GM23248 (cell line): ENCODE measurements around the gene XPNPEP1. TPM values are rescaled to one million over a fixed set of nuclear protein-coding genes. Genes with fewer than 3 reads are reported as not detected.

Experiments used
- DNase-seq: peaks from one replicate; pipeline ENCODE4 v3.0.0-alpha.2; 2015
- H2AFZ ChIP-seq: fragments of 200-600 bp; sonication (generic); 2 replicates; pipeline ENCODE4 v1.6.1; 2016; ENCODE audit warnings: antibody characterized with exemption
- H3F3A ChIP-seq: fragments of 200-600 bp; sonication (generic); 2 replicates; pipeline ENCODE4 v1.6.1; 2016; ENCODE audit warnings: mild to moderate bottlenecking, antibody characterized with exemption, mixed run types; ENCODE audit not compliant: insufficient read depth
- H3K27ac ChIP-seq: fragments of 200-600 bp; sonication (generic); 2 replicates; pipeline ENCODE4 v1.5.1; 2016; ENCODE audit warnings: mild to moderate bottlenecking
- H3K27me3 ChIP-seq: fragments of 200-600 bp; sonication (generic); replicated peaks from 2 replicates; pipeline ENCODE4 v1.6.1; 2016; ENCODE audit warnings: mild to moderate bottlenecking; ENCODE audit not compliant: insufficient read depth
- H3K36me3 ChIP-seq: fragments of 200-600 bp; sonication (generic); 2 replicates; pipeline ENCODE4 v1.6.1; 2016; ENCODE audit warnings: low read depth, mild to moderate bottlenecking
- H3K4me1 ChIP-seq: fragments of 200-600 bp; sonication (generic); 2 replicates; pipeline ENCODE4 v1.6.1; 2016; ENCODE audit warnings: mild to moderate bottlenecking; ENCODE audit not compliant: insufficient read depth
- H3K4me2 ChIP-seq: fragments of 200-600 bp; sonication (generic); one replicate; pipeline ENCODE4 v1.6.1; 2016; ENCODE audit warnings: mild to moderate bottlenecking; ENCODE audit not compliant: unreplicated experiment
- H3K4me3 ChIP-seq: fragments of 200-600 bp; sonication (generic); 2 replicates; pipeline ENCODE4 v1.5.1; 2016; ENCODE audit warnings: mild to moderate bottlenecking
- H3K79me2 ChIP-seq: fragments of 200-600 bp; sonication (generic); 2 replicates; pipeline ENCODE4 v1.6.1; 2016; ENCODE audit warnings: mild to moderate bottlenecking; ENCODE audit not compliant: insufficient read depth
- H3K9ac ChIP-seq: fragments of 200-600 bp; sonication (generic); 2 replicates; pipeline ENCODE4 v1.6.1; 2016; ENCODE audit warnings: mild to moderate bottlenecking
- H3K9me2 ChIP-seq: fragments of 200-600 bp; sonication (generic); 2 replicates; pipeline ENCODE4 v1.6.1; 2016; ENCODE audit warnings: mixed run types, mild to moderate bottlenecking, moderate library complexity; ENCODE audit not compliant: insufficient read depth
- H3K9me3 ChIP-seq: fragments of 200-600 bp; sonication (generic); one replicate; pipeline ENCODE4 v1.6.1; 2017; ENCODE audit warnings: low read depth
- H4K20me1 ChIP-seq: fragments of 200-600 bp; sonication (generic); 2 replicates; pipeline ENCODE4 v1.6.0; 2016; ENCODE audit not compliant: insufficient read depth
- EZH2 ChIP-seq: fragments of 200-600 bp; sonication (generic); IDR thresholded peaks from 2 replicates; pipeline ENCODE4 v1.6.1; 2018; ENCODE audit warnings: antibody characterized with exemption, mild to moderate bottlenecking; ENCODE audit not compliant: insufficient read depth, poor library complexity, severe bottlenecking
- EZH2phosphoT487 ChIP-seq: fragments of 200-600 bp; sonication (generic); IDR thresholded peaks from 2 replicates; pipeline ENCODE4 v1.6.1; 2018; ENCODE audit warnings: antibody characterized with exemption, moderate library complexity, mild to moderate bottlenecking, low read depth; ENCODE audit not compliant: insufficient read depth
- WGBS, 2 experiments: methylation state at CpG; one replicate each; pipeline ENCODE4 v1.1.6; 2015 to 2017; ENCODE audit warnings: low lambda C conversion rate in 2 of 2, low coverage in 1 of 2; ENCODE audit errors: missing lambda C conversion rate in 2 of 2; 5-methylcytosine and 5-hydroxymethylcytosine counted together
- in situ Hi-C: fragments of 300-500 bp; cut with MboI; formaldehyde crosslinking; loops from 2 replicates; pipeline ENCODE4 v1.15.0; 2020
- polyA plus RNA-seq: library from polyadenylated mRNA; unstranded; fragments of >200 nt; fragmentation: Nextera tagmentation; extraction: Ambion mirVana; gene quantifications from 2 replicates; pipeline ENCODE4 v1.2.1, GENCODE V29; 2016
- total RNA-seq: library from RNA; depleted of rRNA; stranded (reverse); fragments of >200 nt; shearing (Covaris generic); gene quantifications from 2 replicates; pipeline ENCODE4 v1.2.3, GENCODE V29; 2014

The XPNPEP1 gene
- total and polyA plus RNA-seq, 2 experiments from 2014 or later, result 48.2 to 108 TPM

DNA sequence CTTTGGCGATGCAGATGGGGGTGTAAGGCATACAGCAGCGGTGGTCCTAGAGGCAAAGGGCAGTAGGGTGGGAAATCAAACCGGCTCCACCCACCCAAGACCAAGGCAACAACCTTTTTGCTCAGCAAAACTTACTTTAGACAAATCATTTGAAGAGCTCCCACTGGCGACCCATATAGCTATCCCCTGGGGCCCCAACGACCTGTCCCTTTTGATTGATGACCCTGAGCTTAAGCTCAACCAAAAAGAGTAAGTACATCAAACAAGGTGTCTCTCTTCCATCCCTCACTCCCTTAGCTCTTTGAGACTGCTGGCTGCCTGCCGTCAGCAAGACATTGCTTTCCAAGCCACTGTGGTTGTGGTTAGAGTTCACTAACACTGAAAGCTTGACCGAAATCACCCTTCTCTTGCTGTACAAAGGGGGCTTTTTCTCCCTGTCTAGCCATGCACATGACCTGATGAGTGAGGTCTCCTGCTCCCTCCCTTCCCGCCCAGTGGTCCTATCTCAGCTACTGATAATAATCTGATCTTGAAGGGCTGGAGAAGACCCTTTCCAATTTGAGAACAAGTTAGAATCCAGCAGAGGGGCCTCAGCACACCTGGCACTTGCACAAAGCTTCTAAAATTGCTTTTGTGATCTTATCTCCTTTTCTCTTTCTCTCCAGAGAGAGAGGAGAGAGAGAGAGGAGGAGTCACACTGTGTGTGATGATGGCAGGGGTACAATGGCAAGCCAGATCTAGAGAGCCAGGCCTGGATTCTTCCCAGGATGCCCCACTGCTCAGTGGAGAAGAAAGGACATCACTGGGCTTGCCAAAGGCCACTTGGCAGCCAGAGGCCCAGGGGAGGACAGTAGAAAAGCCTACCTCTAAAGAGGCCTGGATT, 42.2 kb downstream of the XPNPEP1 start:
- in situ Hi-C loops, result no loop called here
- H3K36me3 ChIP-seq, result peaks cover 14% of the 10 kb centered on the region; the same call in 1 of the 2 replicates
- no peaks in the 10 kb centered on the region for H3K9me3 ChIP-seq
- DNase-seq, result no peak
- H3K79me2 ChIP-seq, result no peaks in the 10 kb centered on the region
- H3K9ac ChIP-seq, result no peak overlapping the region
- H2AFZ ChIP-seq, result no peak overlapping the region
- H3F3A ChIP-seq, result peaks cover 11% of the 10 kb centered on the region; the same call in 1 of the 2 replicates
- H4K20me1 ChIP-seq, result no peaks in the 10 kb centered on the region
- H3K4me3 ChIP-seq, result no peak overlapping the region
- TF ChIP-seq EZH2 (no peak), EZH2phosphoT487 (no peak)
- no peaks in the 10 kb centered on the region for H3K27me3 ChIP-seq
- WGBS, 2 experiments, result 97 to 98% methylated on average over 8 of the region's 8 CpGs
- peaks cover 6% of the 10 kb centered on the region for H3K4me1 ChIP-seq
- H3K9me2 ChIP-seq, result no peaks in the 10 kb centered on the region
- no peak overlapping the region for H3K4me2 ChIP-seq
- no peak overlapping the region for H3K27ac ChIP-seq

DNA sequence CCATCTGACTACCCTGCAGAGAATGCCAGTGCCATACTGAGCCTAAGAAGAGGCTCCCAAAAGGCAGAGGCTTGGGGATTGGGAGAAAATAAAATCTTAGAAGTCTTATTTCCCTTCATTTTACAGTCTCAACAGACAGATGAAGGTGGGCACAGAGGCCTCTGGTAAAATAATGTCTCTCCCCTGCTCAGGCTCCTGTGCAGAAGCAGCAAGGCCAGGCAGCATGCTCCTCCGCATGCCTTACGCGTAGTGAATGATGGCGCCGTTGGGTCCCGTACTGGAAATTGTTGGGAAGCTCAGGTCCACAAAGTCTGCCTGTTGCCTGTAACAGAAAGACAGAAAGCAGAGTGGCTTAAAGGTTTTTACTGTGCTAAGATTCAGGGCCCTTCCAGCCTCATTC, 45.8 kb downstream of the XPNPEP1 start:
- no peak overlapping the region for H3K9ac ChIP-seq
- H3K79me2 ChIP-seq, result no peaks in the 10 kb centered on the region
- 94 to 95% methylated on average over 6 of the region's 6 CpGs for WGBS, 2 experiments
- peaks cover 29% of the 10 kb centered on the region; the same call in 1 of the 2 replicates for H3K36me3 ChIP-seq
- H3K4me1 ChIP-seq, result no peaks in the 10 kb centered on the region
- no peaks in the 10 kb centered on the region for H3K9me3 ChIP-seq
- no peak overlapping the region for H3K27ac ChIP-seq
- H3K4me2 ChIP-seq, result no peak overlapping the region
- no peaks in the 10 kb centered on the region for H3F3A ChIP-seq
- DNase-seq, result no peak
- H4K20me1 ChIP-seq, result no peaks in the 10 kb centered on the region
- H2AFZ ChIP-seq, result no peak overlapping the region
- H3K27me3 ChIP-seq, result no peaks in the 10 kb centered on the region
- in situ Hi-C loops, result no loop called here
- H3K9me2 ChIP-seq, result no peaks in the 10 kb centered on the region
- TF ChIP-seq EZH2phosphoT487 (no peak), EZH2 (no peak)
- no peak overlapping the region for H3K4me3 ChIP-seq

DNA sequence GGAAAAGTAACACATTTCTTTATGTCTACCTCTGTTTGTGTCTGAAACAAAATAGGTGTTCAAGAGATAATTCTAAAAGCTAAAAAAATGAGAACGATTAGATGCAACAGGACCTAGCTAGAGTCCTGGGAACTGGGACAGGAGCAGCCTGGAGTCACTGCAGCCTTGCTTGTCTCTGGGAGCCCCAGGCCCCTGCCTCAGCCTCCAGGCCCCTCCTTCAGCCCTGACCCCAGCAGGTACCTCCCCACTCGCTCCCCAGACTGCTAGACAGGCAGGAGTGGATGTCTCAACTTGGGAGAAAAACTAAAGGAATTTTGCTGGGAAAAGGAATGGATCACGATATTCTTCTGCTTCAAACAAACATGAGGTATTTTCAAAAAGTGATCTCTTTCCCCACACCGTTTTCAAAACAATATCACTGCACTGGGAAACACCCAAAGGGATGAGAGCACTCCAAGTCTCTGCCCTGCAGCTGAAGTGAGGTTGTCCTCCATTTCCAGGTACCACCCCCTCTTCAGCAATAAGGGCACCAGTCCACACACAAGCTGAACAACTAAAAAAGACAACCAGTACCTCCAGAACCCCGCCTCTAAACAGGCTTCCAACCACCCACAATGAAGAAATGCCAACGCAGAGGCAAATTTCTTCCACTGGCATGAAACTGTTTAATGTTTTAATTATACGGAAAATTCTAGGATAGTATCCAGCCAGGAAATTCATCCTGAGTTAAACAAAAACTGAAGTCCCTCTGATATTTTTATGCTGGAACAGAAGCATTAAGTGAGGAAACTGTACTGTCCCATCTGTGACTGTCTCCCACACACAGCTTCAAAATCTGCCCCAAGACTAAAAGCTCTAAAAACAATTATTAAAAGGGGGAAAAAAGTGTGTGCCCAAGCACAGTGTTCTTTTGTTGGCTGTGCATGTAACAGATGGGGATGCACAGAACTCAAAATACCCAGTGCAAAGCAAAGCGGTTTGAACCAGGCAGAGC, 47.2 kb downstream of the XPNPEP1 start:
- no peaks in the 10 kb centered on the region for H3K79me2 ChIP-seq
- no peaks in the 10 kb centered on the region for H3F3A ChIP-seq
- H4K20me1 ChIP-seq, result no peaks in the 10 kb centered on the region
- no peak overlapping the region for H3K9ac ChIP-seq
- H3K4me3 ChIP-seq, result no peak overlapping the region
- in situ Hi-C loops, result no loop called here
- H3K27ac ChIP-seq, result no peak overlapping the region
- no peak for DNase-seq
- peaks cover 20% of the 10 kb centered on the region; the same call in 1 of the 2 replicates for H3K36me3 ChIP-seq
- no peaks in the 10 kb centered on the region for H3K9me2 ChIP-seq
- no peak overlapping the region for H3K4me2 ChIP-seq
- no peaks in the 10 kb centered on the region for H3K27me3 ChIP-seq
- no peaks in the 10 kb centered on the region for H3K9me3 ChIP-seq
- WGBS, 2 experiments, result 46 to 49% methylated on average over 8 of the region's 8 CpGs
- no peak overlapping the region for H2AFZ ChIP-seq
- TF ChIP-seq EZH2 (no peak), EZH2phosphoT487 (no peak)
- H3K4me1 ChIP-seq, result no peaks in the 10 kb centered on the region

DNA sequence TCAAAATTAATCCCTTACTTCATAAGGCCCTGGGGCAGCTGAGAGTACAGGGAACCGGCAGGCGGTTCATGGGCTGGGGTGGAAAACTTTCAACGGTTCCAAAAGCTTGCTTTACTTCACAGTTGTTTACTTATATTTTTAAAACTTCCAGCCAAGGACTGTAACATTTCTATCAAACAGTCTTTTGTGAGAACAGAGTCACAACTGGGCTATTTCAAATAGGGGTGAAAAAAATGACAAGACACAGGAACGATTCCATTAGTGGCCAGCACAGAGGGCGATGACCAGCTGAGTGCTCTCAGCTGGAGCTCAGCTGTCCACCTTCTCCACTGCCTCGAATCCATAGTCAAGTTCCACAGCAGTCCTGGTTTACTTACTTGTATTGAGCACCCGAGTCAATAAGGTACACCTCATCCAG, 48.2 kb downstream of the XPNPEP1 start:
- Histone ChIP-seq H3K9me3 (no peaks in the 10 kb centered on the region), H3K4me1 (no peaks in the 10 kb centered on the region), H3K27me3 (no peaks in the 10 kb centered on the region), H4K20me1 (no peaks in the 10 kb centered on the region), H3F3A (no peaks in the 10 kb centered on the region), H3K36me3 (peaks cover 23% of the 10 kb centered on the region; the same call in 1 of the 2 replicates), H3K9ac (no peak overlapping the region), H3K27ac (no peak overlapping the region), H3K9me2 (no peaks in the 10 kb centered on the region), H2AFZ (no peak overlapping the region), H3K4me2 (no peak overlapping the region), H3K4me3 (no peak overlapping the region), H3K79me2 (no peaks in the 10 kb centered on the region)
- TF ChIP-seq EZH2, result no peak
- TF ChIP-seq EZH2phosphoT487, result no peak
- in situ Hi-C loops, result no loop called here
- WGBS, 2 experiments, result 86% methylated on average over 7 of the region's 7 CpGs
- no peak for DNase-seq
